Measurements from ENCODE around the gene FXYD4.

FXYD4 gene

GRCh38 chr10:43344051-43344450, 27.4 kb upstream of the FXYD4 start:
- no peak for DNase-seq (ENCODE audit: low read depth)

DNA sequence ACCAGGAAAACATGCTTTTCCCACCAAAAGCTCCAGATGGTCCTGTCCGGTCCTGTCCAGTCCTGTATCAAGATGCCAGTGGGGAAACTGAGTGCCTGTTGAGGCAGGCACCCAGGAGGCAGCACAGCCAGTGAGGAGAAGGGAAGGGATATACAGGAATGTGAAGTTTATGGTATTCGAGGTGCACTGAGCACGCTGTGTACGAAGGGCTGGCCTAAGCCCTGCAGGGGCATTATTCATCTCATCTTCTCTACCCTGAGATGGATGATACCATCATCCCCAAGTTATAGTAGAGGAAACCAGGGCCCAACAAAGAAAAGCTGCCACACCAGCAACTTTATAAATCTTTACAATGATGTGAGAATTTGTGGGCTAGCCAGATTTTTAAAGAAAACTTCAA, 23.4 kb upstream of the FXYD4 start:
- no peak for DNase-seq (ENCODE audit: low read depth)

DNA sequence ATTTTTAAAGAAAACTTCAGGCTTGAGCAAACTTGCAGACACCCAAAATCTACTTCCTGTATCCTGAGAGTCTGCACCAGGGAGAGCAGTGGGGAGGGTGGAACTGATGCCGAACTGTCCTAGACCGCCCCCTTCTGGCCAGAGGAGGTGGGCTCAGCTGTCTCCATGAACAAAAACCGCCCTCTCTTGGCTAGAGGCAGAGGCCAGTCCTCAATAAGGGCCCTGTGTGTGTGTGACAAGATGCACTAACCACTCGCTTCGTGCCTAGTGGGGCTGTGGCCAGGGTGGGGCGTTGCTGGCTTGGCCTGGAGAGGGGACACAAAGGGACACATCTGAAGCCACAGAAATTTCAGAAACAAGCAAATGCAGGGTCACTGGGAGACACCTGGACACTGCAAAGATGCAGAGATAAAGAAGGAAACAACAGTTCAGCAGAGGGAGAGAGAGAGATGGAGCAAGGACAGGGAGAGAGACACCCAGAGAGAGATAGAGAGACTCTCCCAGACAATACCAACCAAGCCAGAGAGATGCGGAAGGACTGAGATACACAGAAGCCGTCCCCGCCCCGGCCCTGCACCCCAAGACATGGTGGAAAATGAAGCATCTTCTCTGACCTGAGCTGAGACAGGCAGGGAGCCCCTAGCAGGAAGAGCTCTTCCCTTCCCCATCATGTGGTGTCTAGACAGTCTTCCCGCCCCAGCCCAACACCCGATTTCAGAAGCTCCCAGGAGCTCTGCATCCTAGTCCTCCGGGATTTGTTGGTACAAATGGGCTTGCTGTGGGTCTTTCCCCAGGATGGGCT, 22.7 kb upstream of the FXYD4 start:
- peak; percentile 78 for DNase-seq (ENCODE audit: low read depth)

DNA sequence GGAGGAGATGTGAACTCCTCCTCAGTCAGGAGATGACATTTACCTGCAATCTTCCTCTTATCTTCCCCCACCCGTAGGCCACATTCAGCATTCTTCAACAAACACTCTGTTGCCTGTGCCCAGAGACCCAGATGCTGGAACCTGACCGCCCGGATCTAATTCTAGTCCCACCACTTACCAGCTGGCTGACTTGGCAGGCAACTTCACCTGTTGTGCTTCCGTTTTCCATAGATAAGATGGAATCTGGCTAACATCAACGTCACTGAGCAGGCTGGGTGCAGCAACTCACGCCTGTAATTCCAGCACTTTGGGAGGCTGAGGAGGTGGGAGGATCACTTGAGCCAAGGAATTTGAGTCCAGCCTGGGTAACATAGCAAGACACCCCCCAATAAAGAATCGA, 21.3 kb upstream of the FXYD4 start:
- no peak for DNase-seq (ENCODE audit: low read depth)

GRCh38 chr10:43350686-43351085, 20.8 kb upstream of the FXYD4 start:
- no peak for DNase-seq (ENCODE audit: low read depth)

GRCh38 chr10:43351301-43351700, 20.1 kb upstream of the FXYD4 start:
- no peak for DNase-seq (ENCODE audit: low read depth)

DNA sequence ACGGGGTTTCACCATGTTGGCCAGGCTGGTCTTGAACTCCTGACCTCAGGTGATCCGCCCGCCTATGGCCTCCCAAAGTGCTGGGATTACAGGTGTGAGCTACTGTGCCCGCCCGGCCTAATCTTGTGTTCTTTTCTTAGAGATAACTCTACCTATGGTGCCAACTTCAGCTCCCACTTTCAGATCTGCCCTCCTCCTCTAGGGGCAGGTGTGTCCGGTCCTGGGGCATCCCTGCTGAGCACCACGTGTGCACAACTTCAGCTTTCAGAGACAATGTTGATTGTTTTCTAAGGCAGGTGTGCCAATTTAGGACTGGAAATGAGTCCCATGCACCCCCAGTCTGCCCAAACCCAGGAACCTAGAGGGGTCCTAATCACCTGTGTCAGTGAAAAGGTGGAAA, 18.5 kb upstream of the FXYD4 start:
- no peak for DNase-seq (ENCODE audit: low read depth)

DNA sequence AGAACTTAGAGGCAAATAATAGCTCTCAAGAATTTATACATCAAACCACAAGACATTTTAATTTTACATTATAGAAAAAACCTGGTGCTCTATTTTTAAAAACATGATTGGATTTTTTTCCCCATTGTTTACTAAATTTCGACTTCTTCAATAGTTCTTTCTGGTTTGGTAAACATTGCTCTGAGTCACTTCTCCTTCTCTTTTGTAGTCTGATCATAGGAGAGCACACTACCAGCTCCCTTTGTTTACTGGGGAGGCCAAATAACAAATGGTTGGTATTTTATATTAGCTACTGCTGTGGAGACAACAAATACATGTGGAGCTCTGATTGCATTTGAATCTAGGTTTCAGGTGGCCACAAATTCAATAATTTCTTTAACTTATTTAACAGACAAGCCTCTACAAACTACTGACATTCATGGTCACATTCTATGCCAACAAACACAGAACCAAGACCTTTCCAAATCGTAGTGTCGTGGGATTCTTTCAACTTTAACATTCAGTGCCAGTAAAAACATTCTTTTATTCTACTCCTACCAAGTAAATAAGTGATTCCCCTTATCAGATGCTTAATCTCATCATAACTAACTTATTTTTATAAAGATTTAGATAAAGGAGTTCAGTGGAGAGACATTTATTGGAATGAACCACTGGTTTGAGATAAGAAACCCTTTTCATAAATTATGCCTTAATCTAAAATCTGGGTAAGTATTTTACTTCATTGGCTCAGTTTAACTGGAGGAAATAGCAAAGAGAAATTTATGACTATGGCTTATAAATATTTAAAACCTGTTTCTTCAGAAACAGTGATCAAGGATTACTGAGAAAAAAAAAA, 17.7 kb upstream of the FXYD4 start:
- DNase-seq (ENCODE audit: low read depth): no peak

DNA sequence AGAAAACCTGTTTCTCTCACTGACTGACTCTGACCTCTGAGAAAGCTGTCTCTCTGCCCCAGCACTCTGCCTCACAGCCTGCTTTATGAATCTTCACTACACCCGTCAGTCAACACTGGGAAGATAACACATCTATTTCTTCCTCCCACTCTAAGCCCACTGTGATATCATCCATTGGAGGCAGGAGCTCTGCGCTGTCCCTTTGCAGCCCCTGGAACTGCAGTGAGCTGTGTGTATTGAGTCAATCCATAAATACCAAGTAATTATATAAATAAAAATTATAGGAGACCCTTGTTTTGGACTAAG, 17.2 kb upstream of the FXYD4 start:
- DNase-seq (ENCODE audit: low read depth): no peak

GRCh38 chr10:43354879-43355380, 16.5 kb upstream of the FXYD4 start:
- no peak for DNase-seq (ENCODE audit: low read depth)

- no peak for DNase-seq (ENCODE audit: low read depth)
Observed at GRCh38 chr10:43355749-43356371, 15.6 kb upstream of the FXYD4 start.

- no peak for DNase-seq (ENCODE audit: low read depth)
Observed at GRCh38 chr10:43360086-43360485, 11.3 kb upstream of the FXYD4 start.

DNA sequence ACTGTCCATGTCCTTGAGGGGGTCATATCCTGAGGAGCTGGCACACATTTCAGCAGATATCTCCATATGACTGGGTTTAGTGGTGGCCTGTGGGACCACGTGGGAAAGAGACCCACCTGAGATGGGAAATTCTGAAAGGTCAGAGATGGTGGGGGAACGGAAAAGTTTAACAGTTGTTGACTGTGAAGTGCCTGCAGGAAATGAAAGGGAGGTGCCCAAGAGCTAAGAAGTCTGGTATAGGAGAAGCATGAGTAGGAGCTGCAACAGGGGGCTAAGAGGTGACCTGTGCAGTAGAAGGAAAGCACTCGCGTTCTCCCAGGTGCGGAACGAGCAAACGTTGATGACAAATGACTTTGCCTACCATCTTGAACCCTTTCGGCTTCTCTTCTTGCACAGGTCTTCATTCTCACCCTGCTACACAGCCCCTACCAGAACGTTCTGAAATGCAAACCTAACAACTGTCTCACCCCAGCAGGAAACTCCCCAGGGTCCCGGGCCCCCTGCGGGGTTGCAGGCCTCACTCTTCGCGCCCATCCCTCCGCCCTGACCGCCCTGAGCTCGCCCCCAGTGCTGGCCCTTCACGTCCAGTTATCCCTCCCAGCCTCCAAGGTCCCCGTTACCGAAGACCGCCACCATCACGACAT, 9.8 kb upstream of the FXYD4 start:
- no peak for DNase-seq (ENCODE audit: low read depth)

DNA sequence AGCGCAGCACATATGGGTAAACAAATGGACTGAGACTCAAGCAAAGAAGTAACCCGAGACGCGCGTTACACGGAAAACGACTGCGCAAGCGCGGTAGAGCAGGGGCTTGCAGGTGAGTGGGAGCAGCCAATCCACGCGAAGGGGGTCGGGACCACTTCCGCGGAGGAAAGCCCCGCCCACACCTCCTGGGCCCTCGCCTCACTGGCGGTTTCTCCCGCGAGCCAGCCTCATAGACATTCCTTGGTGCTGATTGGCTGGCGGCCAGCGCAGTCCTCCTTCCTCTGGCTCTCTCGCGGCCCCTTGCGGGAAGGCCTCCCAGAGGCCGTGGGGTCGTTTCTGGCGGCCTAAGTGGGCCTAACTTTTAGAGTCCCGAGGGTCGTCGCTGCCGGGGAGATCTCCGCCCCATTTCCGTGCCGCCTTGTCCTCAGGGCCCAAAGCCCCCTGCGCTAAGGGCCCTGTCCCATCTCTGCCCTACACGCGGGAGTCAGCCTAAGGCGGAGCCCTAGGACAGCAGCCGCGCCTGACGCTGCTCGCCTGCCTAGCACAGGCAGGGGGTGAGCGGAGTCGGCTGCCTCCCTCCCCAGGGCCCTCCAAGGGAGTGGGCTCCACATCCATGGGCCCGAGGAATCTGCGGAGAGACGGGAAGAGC, 9.1 kb upstream of the FXYD4 start:
- DNase-seq (ENCODE audit: low read depth): peak; percentile 98

GRCh38 chr10:43365001-43365400, 6.4 kb upstream of the FXYD4 start:
- DNase-seq (ENCODE audit: low read depth): no peak

DNA sequence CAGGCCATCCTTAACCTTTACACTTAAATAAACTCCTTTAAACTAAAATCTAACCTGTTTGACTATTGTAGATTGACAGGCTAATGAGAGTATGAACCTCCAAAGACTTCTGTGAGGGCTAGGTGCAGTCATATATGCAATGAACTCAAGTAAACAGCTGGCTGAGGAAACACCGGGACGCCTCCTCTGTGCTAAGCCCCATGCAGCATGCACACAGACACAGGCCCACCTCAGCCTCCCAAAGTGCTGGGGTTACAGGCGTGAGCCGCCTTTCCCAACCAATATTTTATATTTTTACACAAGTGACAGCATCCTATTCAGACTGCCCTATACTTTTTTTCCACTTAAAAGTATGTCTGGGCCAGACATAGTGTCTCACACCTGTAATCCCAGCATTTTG, 1.5 kb upstream of the FXYD4 start:
- DNase-seq (ENCODE audit: low read depth): no peak

DNA sequence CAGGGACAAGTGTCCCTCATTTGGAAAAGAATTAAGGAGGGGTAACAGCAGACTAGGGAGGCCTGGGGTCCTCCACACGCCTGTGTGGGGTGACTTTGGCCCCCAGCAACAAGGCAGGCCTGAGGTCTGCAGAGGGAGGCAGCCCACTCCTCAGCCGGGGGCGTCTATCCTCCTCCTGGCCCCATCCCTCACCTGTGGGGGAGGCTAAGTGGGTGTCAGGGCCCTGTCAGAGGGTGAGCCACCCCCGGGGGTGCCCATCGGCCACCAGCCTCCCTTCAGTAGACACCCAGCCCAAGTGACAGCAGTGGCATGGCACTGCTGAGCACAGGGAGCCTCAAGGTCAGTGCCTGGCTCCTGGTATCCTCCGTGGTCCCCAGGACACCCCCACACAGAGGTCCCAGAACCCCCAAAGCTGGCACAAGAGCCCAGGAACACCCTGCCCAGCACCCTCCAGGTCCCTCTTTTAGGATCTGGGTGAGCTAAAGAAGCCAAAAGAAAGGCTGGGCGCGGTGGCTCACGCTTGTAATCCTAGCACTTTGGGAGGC, 693 bp upstream of the FXYD4 start:
- no peak for DNase-seq (ENCODE audit: low read depth)

DNA sequence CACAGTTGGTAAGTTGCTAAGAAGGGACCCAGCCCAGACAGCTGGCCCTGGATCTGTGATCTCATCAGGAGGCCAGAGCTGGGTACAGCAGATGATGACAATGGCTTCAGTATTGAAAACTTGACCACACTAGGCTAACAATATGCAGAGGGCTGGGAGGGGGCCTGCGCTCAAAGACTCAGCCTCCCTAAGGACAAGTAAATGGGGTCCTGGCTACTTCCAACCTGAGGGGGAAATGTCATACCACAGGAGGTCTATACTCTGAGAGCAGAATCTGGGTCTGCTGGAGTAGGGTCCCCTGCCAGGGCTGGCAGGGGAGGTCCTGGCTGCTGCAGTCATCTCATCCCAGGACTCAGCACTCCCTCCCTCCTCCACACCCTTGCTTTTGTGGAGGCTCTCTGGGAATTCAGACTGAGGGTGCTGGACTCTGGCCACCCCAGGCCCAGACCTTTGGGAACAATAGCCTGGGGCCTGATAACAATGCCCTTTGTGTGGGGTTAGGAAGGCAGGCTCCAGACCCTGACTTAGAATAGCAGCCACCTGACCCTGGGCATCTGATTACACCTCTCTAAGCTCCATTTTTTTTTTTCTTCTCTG, 1.4 kb downstream of the FXYD4 start:
- no peak for DNase-seq (ENCODE audit: low read depth)

GRCh38 chr10:43373461-43373860, 2.0 kb downstream of the FXYD4 start:
- no peak for DNase-seq (ENCODE audit: low read depth)

DNA sequence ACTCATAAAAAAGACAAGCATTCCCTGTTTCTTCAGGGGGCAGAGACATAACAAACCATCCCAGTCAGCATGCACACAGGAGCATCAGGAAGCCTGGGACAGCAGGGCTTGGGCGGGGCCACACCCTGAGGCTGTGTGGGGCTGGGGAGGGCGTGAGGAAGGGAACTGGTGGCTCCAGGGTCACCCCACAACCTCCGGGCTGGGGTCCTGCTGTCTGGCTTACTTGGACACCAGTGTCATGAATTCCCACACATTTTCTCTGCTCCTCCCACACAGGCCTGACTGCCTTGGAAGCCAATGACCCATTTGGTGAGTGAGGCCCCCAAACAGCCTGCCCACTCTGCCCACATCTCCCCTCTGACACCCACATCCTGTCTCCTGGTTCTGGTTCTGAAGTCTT, 2.8 kb downstream of the FXYD4 start:
- no peak for DNase-seq (ENCODE audit: low read depth)

DNA sequence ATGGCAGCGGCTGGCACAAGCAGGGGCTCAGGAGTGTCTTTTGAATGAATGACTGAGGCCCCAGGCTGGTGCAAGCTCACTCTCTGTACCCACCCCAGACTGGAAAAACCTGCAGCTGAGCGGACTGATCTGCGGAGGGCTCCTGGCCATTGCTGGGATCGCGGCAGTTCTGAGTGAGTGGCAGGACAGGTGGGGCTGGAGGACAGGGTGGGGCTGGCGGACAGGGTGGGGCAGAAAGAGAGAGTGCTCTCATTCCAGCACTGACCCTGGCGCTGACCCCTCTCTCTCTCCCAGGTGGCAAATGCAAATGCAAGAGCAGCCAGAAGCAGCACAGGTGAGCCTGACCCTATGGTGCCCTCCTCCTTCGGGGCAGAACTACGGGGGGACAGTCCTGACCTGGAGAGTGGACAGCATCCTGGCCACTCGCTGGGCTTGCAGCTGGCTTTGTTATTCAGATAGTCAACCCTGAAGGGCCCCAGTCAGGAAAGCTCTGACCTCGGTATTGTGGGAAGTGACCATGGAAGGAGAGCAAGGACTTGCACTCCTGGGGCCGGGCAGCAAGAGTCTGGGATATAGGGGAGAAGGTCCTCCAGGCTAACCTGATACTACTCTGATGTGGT, 4.1 kb downstream of the FXYD4 start:
- DNase-seq (ENCODE audit: low read depth): no peak
